Testis (tissue), 2 donors: ENCODE measurements around the gene RER1.

Source experiments
- CTCF ChIP-seq, 3 experiments: fragments of 450-650 bp in 2 of 3; fragments of 200-600 bp in 1 of 3; sonication (generic) in 1 of 3; IDR thresholded peaks; one replicate each; pipeline ENCODE4 v1.5.1; 2016 to 2019; ENCODE audit warnings: antibody characterized with exemption in 3 of 3, mild to moderate bottlenecking in 2 of 3, moderate library complexity in 1 of 3
- POLR2A ChIP-seq: fragments of 450-650 bp; IDR thresholded peaks from one replicate; pipeline ENCODE4 v1.6.1; 2017; ENCODE audit warnings: antibody characterized with exemption, mild to moderate bottlenecking, moderate library complexity

- TF ChIP-seq CTCF (IDR thresholded peaks at IDR 0.05) (no peak), POLR2A (no peak)
These were observed 34.9 kb downstream of the RER1 start for GRCh38 chr1:2426540-2426939.
